ENCODE data around the gene SIRPB1.
"Not testable (repeated sequence)": the region's sequence is repeated elsewhere in the genome, so short reads cannot be mapped to it uniquely, and the experiment has no call there.

Gene SIRPB1

GRCh38 chr20:1636621-1637020, 16.8 kb upstream of the SIRPB1 start:
- no peak for DNase-seq (ENCODE audit: low read depth)

- DNase-seq (ENCODE audit: low read depth): no peak
These were observed 15.6 kb upstream of the SIRPB1 start for GRCh38 chr20:1635291-1635979.

- no peak for DNase-seq (ENCODE audit: low read depth)
These were observed 13.7 kb upstream of the SIRPB1 start for GRCh38 chr20:1633535-1633934.

GRCh38 chr20:1632178-1632577, 12.4 kb upstream of the SIRPB1 start:
- DNase-seq (ENCODE audit: low read depth): no peak

GRCh38 chr20:1631309-1632151, 11.7 kb upstream of the SIRPB1 start:
- no peak for DNase-seq (ENCODE audit: low read depth)

DNA sequence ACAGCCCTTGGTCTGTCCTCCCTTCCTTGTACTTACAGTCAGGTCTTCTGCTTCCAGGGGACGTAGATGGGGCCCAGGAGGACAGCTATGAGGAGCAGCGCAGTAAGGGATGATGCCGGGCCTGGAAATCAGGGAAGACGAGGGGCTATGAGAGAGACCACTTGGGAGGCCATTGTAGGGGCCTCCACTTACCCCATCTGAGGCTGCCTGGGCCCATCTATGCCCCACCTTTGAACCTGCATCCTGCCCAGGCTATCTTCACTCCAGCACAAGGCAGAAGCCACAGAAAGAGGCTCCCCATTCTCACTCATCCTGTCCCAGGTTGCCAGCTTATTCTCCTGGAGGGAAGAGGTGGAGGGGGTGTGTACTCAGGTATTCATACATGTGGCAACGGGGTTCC, 10.4 kb upstream of the SIRPB1 start:
- DNase-seq (ENCODE audit: low read depth): no peak

- DNase-seq (ENCODE audit: low read depth): no peak
These were observed 9.5 kb upstream of the SIRPB1 start for GRCh38 chr20:1629321-1629720.

DNA sequence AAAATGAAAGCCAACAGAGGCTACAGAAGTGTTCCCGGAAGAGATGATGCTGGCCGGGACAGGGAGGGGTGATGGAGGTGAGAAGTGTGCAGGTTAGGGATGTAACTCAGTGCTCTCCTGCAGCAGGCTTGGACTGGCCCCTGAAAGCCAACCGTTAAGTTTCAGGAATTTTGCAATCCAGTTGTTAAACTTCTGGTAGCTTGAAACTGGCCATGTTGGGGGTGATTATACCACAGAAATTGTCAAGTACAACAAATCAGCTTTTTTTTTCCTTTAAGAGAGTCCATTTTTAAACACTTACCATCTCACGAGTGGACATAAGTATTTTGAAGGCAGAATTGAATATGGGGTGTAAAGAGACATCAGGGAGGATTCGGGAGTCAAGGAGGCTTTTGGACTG, 8.8 kb upstream of the SIRPB1 start:
- no peak for DNase-seq (ENCODE audit: low read depth)

DNA sequence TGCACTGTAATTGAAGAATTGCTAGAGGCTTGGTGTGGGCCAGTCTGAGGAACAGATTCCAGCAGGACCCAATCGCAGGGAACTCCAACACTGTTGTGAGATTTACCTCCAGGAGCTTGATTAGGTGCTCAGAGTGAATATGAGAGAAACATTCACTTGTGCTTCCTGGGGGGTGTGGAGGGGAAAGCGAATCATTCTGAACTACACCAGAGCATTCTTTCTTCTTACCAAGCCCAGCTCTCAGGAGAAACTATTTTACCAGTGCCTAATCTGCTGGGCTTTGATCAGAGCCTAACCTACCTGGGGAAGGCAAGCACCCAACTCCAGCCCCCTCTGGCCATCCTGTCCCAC, 7.4 kb upstream of the SIRPB1 start:
- no peak for DNase-seq (ENCODE audit: low read depth)

DNA sequence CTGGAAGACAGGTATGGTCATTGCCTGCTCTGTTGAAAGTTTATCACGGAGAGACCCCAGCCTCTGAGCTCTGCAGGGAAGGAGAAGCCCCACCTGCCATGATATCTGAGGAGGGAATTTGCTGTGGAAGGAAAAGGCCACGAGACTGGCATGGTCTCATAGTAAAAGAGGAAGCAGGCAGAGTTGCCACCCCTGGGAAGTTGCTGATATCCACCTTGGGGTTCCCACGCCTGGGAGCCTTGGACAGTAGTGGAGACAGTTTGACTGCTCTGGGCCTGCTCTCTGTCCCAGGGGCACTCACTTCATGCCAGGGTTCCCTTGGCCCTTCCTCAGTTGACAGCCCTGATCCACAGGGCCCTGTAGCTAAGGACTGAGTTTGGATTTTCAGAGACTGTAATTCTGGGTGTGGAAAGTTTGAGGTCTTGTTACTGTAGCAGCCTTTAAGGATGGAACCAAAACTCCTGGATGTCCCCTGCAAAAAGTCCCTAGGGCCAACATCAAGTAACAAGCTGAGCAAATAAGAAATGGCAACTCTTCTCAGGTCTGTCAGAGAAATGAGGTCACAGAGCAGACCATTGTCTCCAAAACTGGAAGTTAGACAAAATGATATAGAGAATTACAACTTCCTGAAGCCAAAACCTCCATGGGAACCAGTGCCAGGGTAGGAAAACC, 6.9 kb upstream of the SIRPB1 start:
- no peak for DNase-seq (ENCODE audit: low read depth)

GRCh38 chr20:1625083-1625690, 5.4 kb upstream of the SIRPB1 start:
- DNase-seq (ENCODE audit: low read depth): no peak

GRCh38 chr20:1623501-1624205, 3.8 kb upstream of the SIRPB1 start:
- no peak for DNase-seq (ENCODE audit: low read depth)

DNA sequence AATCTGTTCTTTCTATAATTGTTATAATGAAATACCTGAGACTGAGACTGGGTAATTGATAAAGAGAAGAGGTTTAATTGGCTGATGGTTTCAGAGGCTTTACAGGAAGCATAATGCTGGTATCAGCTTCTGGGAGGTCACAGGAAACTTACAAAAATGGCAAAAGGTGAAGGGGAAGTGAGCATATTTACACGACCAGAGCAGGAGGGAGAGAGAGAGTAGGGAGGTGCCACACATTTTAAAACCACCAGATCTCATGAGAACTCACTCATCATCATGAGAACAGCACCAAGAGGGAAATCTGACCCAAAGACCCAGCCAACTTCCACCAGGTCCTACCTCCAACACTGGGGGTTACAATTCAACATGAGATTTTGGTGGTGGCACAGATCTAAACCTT, 2.6 kb upstream of the SIRPB1 start:
- DNase-seq (ENCODE audit: low read depth): no peak

GRCh38 chr20:1621316-1621715, 1.5 kb upstream of the SIRPB1 start:
- no peak for DNase-seq (ENCODE audit: low read depth)

DNA sequence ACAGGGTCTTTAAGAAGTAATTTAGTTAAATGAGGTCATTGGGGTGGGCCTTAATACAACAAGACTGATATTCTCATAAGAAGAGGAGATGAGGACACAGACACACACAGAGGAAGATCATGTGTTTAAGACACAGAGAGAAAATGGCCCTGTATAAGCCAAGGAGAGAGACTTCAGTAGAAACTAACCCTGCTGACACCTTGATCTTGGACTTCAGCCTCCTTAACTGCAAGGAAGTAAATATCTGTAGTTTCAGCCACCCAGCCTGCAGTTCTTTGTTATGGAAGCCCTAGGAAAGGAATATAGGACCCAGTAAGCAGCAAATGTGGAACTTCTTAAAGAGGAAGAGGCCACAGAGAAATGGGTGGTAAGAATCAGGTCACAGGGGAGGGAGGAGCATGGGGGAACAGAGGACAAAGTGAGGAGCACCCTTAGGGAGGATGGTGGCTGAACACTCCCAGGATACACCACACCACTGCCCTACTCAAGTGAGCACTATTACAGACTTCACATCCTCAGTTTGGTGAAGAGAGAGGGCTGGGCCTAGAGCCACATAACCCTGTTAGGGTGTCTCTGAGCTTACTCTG, 762 bp downstream of the SIRPB1 start:
- DNase-seq (ENCODE audit: low read depth): no peak

GRCh38 chr20:1618479-1618878, 1.3 kb downstream of the SIRPB1 start:
- DNase-seq (ENCODE audit: low read depth): no peak

- no peak for DNase-seq (ENCODE audit: low read depth)
These were observed 2.9 kb downstream of the SIRPB1 start for GRCh38 chr20:1616858-1617434.

DNA sequence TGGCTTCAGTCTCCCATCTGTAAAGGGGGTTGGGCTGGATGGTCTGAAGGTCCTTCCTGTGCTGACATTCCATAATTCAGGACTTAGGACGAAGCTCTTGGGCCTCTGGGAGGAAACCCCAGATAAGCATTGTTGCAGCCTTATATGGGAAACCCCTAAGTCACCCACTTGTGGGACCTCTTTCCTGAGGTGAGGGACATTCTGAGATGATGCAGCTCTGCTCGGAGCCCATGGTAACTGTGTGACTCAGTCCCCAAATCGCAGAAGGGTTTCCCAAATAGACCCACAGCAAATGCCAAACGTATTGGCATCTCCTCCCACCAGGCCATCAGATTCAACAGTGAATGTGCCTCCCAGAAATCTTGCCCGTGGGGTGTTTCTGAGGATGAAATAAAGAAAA, 9.4 kb downstream of the SIRPB1 start:
- DNase-seq (ENCODE audit: low read depth): not testable (repeated sequence)

DNA sequence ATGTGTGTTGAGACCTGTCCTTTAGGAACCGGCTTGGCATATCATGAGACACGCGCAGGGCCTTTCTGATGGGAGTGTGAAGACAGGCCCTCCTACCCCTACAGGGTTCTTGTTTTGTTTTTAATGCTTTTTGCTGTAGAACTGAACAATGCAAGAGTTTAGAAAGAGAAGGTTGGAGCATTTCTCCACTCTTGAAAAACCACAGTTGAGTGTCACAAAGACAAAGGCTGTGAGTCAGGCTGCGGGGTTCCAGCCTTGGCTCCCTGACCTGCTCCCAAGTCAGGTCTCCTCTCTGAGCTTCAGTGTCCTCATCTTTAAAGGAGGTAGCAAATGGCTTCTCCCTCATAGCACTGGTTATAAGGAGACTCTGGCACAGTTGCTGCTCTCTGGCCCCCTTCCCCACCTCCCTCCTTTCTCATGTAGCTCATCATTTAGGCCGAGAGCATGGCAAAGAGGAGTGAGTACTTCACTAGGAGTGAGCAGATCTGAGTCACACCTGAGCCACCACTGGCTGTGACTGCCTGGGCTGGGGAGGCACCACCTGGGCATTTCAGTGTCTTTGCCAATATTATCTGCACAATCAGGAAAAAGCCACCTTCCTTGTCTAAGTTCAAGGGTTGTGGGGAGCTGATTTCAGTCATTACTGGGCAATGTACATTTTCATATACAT, 11.0 kb downstream of the SIRPB1 start:
- not testable (repeated sequence) for DNase-seq (ENCODE audit: low read depth)

DNA sequence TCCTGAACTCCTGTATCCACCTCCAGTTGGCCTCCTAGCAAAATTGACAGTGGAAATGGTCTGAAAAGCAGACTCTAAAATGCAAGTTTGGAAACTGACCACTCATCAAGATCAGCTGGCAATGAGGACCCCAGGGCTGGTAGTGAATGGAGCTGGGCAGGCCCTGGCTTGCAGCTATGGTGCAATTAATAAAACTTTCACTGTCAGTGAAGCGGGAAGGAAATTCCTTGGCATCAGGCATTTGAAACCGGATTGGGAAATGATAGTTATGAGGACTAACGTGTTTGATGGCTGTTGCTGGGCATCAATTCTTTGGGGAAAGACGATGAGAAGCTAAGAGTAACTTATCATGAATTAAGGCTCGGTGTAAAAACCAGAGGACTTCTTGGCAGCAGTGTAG, 19.1 kb downstream of the SIRPB1 start:
- DNase-seq (ENCODE audit: low read depth): no peak

DNA sequence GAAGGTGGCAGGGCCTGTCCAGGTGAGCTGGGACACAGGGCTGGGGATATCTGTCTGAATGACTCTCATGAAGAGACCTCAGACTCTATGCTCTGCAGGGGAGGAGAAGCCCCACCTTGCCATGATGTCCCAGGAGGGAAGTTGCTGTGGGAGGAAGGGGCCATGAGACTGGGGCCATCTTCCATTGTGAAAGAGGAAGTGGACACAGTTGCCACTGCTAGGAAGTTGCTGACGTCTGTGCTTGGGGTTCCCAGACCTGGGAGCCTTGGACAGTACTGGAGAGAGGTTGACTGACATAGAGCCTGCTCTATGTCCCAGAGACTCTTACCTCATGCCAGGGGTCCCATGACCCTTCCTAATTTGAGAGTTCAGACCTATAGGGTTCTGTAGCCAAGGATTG, 24.5 kb downstream of the SIRPB1 start:
- DNase-seq (ENCODE audit: low read depth): no peak
